ENCODE data around the gene METTL18. TPM values are rescaled to one million over a fixed set of nuclear protein-coding genes. Genes with fewer than 3 reads are reported as not detected.
A peak's percentile ranks its signal among the peaks of the same experiment; 100 is the strongest.

The METTL18 gene
- total and polyA plus RNA-seq, 2 of the 13 experiments (the other 11 are each of a cell fraction or from before 2014, with no cell fraction given): 2.7 to 6.7 TPM

GRCh38 chr1:169794530-169795416 is at the start of gene METTL18 (continued):
- TF ChIP-seq SYNCRIP (IDR thresholded peaks at IDR 0.05; ENCODE audit: insufficient read depth, low read depth, low read length): no peak
- no peak for TF ChIP-seq IRF9 (CRISPR knock-in tag; IDR thresholded peaks at IDR 0.05; ENCODE audit: borderline replicate concordance)
- peak; percentile 58; the same call in 1 of the 2 replicates for TF ChIP-seq NAIF1 (CRISPR knock-in tag; IDR thresholded peaks at IDR 0.05; ENCODE audit: borderline replicate concordance)
- TF ChIP-seq REXO4 (CRISPR knock-in tag; IDR thresholded peaks at IDR 0.05; ENCODE audit: borderline replicate concordance): no peak
- peak; percentile 70; the same call in 1 of the 2 replicates for TF ChIP-seq KLF11 (CRISPR knock-in tag; IDR thresholded peaks at IDR 0.05)
- no peak for TF ChIP-seq SNRNP70 (IDR thresholded peaks at IDR 0.05; ENCODE audit: low read depth, low read length)
- peak; percentile 57 for TF ChIP-seq CCDC6 (CRISPR knock-in tag; IDR thresholded peaks at IDR 0.05)
- no peak for TF ChIP-seq ZNF775 (CRISPR knock-in tag; IDR thresholded peaks at IDR 0.05; ENCODE audit: borderline replicate concordance)
- TF ChIP-seq ZSCAN9 (CRISPR knock-in tag; IDR thresholded peaks at IDR 0.05; ENCODE audit: borderline replicate concordance): peak; percentile 74

GRCh38 chr1:169838942-169839341 is 44.2 kb upstream of the METTL18 start:
- Histone ChIP-seq H3K27me3 (ENCODE audit: control insufficient read depth in 1 of 2, insufficient read depth in 2 of 2, low read length in 2 of 2) (no peaks in the 10 kb centered on the region), H3K4me3 (replicated peaks in 1 of 3; ENCODE audit: insufficient read depth in 1 of 3, low read depth in 2 of 3, low read length in 3 of 3) (no peak overlapping the region), H3K4me1 (ENCODE audit: insufficient read depth, low read length) (no peaks in the 10 kb centered on the region), H3K9ac (ENCODE audit: insufficient read depth, low read depth, low read length) (no peak overlapping the region), H3K79me2 (ENCODE audit: insufficient read depth, low read length) (no peaks in the 10 kb centered on the region), H3K27ac (ENCODE audit: extremely low read length, insufficient read depth, low read length) (no peak overlapping the region), H3K36me3 (replicated peaks in 1 of 2; ENCODE audit: control insufficient read depth in 1 of 2, insufficient read depth in 2 of 2, low read length in 2 of 2) (peaks cover 1 to 28% of the 10 kb centered on the region in 2 experiments; a peak in 4 of 5 replicates), H3K9me3 (ENCODE audit: low read length) (no peaks in the 10 kb centered on the region), H4K20me1 (ENCODE audit: insufficient read depth, low read length) (no peaks in the 10 kb centered on the region), H2AFZ (ENCODE audit: low read length) (no peak overlapping the region), H3K4me2 (ENCODE audit: low read depth, low read length) (no peak overlapping the region)
- no TSS peak for BruUV-seq (replicated peaks)
- no peak for ATAC-seq
- in situ Hi-C loops (cut with HindIII; ENCODE audit: extremely low pct_ligation_motif_present, low pct_unique_long_range_greater_than_20kb) (no loop called here), intact Hi-C loops (cut with micrococcal nuclease; ENCODE audit: unreplicated experiment) (no loop called here)
- WGBS (ENCODE audit: low lambda C conversion rate): 88% methylated on average over 4 of the region's 4 CpGs
- CTCF ChIA-PET (ENCODE audit: low intra/inter-chr PET ratio, low total read pairs): no interaction called here
- no peak for DNase-seq (ENCODE audit: low spot score)
- POLR2A ChIA-PET: no interaction called here
- no peak for FAIRE-seq
- TF ChIP-seq SMAD1 (CRISPR knock-in tag; IDR thresholded peaks at IDR 0.05; ENCODE audit: borderline replicate concordance, low read depth) (no peak), CREBL2 (CRISPR knock-in tag; IDR thresholded peaks at IDR 0.05; ENCODE audit: borderline replicate concordance) (no peak), ZZZ3 (CRISPR knock-in tag; IDR thresholded peaks at IDR 0.05; ENCODE audit: borderline replicate concordance) (no peak), SP140L (CRISPR knock-in tag; IDR thresholded peaks at IDR 0.05; ENCODE audit: borderline replicate concordance) (no peak), CREM (IDR thresholded peaks at IDR 0.05) (no peak), CREM (CRISPR knock-in tag; IDR thresholded peaks at IDR 0.05) (no peak), ZNF546 (CRISPR knock-in tag; conservative IDR thresholded peaks at IDR 0.05) (no peak), SOX6 (IDR thresholded peaks at IDR 0.05) (no peak), SOX6 (CRISPR knock-in tag; IDR thresholded peaks at IDR 0.05) (no peak), MED13 (CRISPR knock-in tag; IDR thresholded peaks at IDR 0.05) (no peak), ZNF512B (CRISPR knock-in tag; IDR thresholded peaks at IDR 0.05; ENCODE audit: borderline replicate concordance) (no peak)
